Motor neuron (in vitro differentiated cells): ENCODE data around the gene DMWD. TPM values are rescaled to one million over a fixed set of nuclear protein-coding genes. Genes with fewer than 3 reads are reported as not detected.

ENCODE experiments used
- ATAC-seq, 8 experiments: fragments of 200-7000 bp; cut with Tn5 transposase; replicated peaks in 6 of 8; 2 replicates each; pipeline ENCODE4 v1.8.0; 2021; ENCODE audit warnings: mild to moderate bottlenecking in 8 of 8, moderate library complexity in 8 of 8
- H3K27ac ChIP-seq, 2 donors: fragments of 250-450 bp; sonication (Bioruptor Pico); 2 replicates each; pipeline ENCODE4 v1.9.0; 2021; ENCODE audit warnings: antibody characterized with exemption in 2 of 2, mild to moderate bottlenecking in 2 of 2, moderate library complexity in 1 of 2
- H3K4me1 ChIP-seq, 2 donors: fragments of 250-450 bp; sonication (Bioruptor Pico); replicated peaks in 1 of 2; 2 replicates each; pipeline ENCODE4 v1.6.1; 2021; ENCODE audit warnings: antibody characterized with exemption in 2 of 2, mild to moderate bottlenecking in 2 of 2, moderate library complexity in 1 of 2
- H3K4me3 ChIP-seq, 5 donors: fragments of 250-450 bp; sonication (Bioruptor Pico); 2 replicates each; pipeline ENCODE4 v1.9.0; 2021; ENCODE audit warnings: antibody characterized with exemption in 5 of 5, mild to moderate bottlenecking in 5 of 5, moderate library complexity in 4 of 5
- WGBS, 10 experiments: fragments of 450-650 bp; shearing (Covaris generic); methylation state at CpG; one replicate each; pipeline ENCODE4 v1.0.0; 2022; 5-methylcytosine and 5-hydroxymethylcytosine counted together
- in situ Hi-C, 9 experiments: fragments of 400-800 bp; cut with MboI; loops; one replicate each; pipeline ENCODE4 v1.15.0; 2021; ENCODE audit warnings: low sequenced_read_pairs in 9 of 9, low pct_unique_long_range_greater_than_20kb in 2 of 9; ENCODE audit not compliant: unreplicated experiment in 9 of 9
- total RNA-seq, 8 experiments: library from RNA; unstranded; fragments of 300-600 nt; gene quantifications; 2 replicates each; pipeline versions ENCODE4 v1.2.3 to v1.2.4, GENCODE V29; 2022

The DMWD gene
- total RNA-seq, 8 experiments from 2014 or later = 16.5 to 50.5 (median 32.9) TPM

DNA sequence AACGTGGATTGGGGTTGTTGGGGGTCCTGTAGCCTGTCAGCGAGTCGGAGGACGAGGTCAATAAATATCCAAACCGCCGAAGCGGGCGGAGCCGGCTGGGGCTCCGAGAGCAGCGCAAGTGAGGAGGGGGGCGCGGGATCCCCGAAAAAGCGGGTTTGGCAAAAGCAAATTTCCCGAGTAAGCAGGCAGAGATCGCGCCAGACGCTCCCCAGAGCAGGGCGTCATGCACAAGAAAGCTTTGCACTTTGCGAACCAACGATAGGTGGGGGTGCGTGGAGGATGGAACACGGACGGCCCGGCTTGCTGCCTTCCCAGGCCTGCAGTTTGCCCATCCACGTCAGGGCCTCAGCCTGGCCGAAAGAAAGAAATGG is 22.8 kb downstream of the DMWD start:
- in situ Hi-C loops = no loop called here
- Histone ChIP-seq H3K4me3 (peak overlapping the region; percentile 35 to 49 (median 43)), H3K27ac (peak overlapping the region; percentile 81 to 87), H3K4me1 (peaks cover 4 to 16% of the 10 kb centered on the region in 2 donors)
- 0 to 8% (median 4%) methylated on average over 1 to 9 of the region's 28 CpGs; no CpG with 5 or more reads in 7 of the 10 experiments for WGBS, 10 experiments
- ATAC-seq = peak in 6 of 8 experiments; percentile 0 to 1 (median 1)

DNA sequence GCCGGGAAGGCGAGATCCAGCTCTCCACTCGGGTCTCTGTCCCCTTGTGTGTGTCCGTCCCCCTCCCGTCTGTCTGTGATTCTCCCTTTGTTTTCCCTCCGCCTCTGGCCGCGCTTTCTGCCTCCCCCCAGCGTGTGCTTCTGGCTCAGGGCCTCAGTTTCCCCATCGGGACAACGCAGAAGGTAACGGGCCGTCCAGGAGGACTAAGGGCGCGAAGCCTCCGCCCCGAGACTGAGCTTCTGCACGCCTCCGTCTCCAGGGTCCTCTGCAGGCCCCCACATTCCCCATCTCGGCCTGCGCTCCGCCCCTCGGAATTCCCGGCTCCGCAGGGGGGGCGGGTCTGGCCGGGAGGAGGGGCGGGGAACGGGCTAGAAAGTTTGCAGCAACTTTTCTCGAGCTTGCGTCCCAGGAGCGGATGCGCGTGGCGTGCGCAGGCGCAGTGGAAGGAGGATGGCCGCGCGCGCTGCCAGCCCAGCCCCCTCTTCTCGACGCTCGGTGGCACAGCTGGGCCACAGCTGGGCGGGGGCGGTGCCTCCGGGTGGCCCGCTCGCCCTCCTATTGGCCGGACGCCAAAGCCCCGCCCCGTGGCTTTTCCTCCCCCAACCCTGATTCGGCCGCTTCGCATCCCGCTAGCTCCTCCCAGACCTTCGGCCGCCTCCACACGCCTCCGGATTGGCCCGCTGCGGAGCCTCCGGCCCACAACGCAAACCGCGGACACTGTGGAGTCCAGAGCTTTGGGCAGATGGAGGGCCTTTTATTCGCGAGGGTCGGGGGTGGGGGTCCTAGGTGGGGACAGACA is 23.5 kb downstream of the DMWD start, which contains the start of gene SIX5:
TSS of gene SIX5 (minus strand) at position 269 of the 799 bp plus-strand sequence. CDS start 408 bp downstream, outside the sequence.
- Histone ChIP-seq H3K27ac (peak within 1 kb of the TSS; percentile 81 to 87), H3K4me1 (peaks cover 10 to 22% of the 10 kb centered on the region in 2 donors)
- 4% methylated on average over 15 of the region's 70 CpGs; no CpG with 5 or more reads in 9 of the 10 experiments for WGBS, 10 experiments

DNA sequence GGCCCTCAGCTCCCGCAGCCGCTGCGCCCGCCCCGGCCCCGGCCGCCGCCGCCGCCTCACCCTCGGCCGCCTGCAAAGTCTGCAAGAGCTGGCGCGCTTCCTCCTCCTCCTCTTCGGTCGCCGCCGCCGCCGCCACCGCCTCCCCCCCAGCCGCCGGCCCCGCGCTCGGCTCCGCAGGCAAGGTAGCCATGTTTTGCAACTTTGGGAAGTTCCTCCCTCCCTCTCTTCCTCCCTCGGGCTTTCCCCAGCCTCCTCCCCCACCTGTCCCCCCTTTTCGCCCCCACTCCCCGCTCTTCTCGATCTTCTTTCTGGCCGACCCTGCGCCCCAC is 24.0 kb downstream of the DMWD start:
- no peak for ATAC-seq
- in situ Hi-C loops = no loop called here
- WGBS, 10 experiments = no CpG with 5 or more reads among the region's 33 CpGs

More for the DNA sequence above, 23.5 kb downstream of the DMWD start, which contains the start of gene SIX5:
- in situ Hi-C loops = no loop called here
- H3K4me3 ChIP-seq = peak within 1 kb of the TSS; percentile 40 to 71 (median 46)
- peak; percentile 22 to 57 (median 52) for ATAC-seq

GRCh38 chr19:45767881-45768654 is 24.6 kb downstream of the DMWD start:
- ATAC-seq = peak in 3 of 8 experiments; percentile 0
- Histone ChIP-seq H3K4me3 (peak overlapping the region; percentile 40 to 71 (median 46)), H3K27ac (peak overlapping the region; percentile 39 to 81), H3K4me1 (peaks cover 18 to 29% of the 10 kb centered on the region in 2 donors)
- WGBS, 10 experiments = 0 to 7% (median 3%) methylated on average over 1 to 12 of the region's 102 CpGs; no CpG with 5 or more reads in 5 of the 10 experiments
- in situ Hi-C loops = no loop called here

More for the DNA sequence above, 24.0 kb downstream of the DMWD start:
- Histone ChIP-seq H3K4me3 (peak overlapping the region; percentile 40 to 71 (median 46)), H3K4me1 (peaks cover 16 to 28% of the 10 kb centered on the region in 2 donors), H3K27ac (peak overlapping the region; percentile 39 to 81)

GRCh38 chr19:45767410-45767880 is 25.2 kb downstream of the DMWD start:
- Histone ChIP-seq H3K4me1 (peaks cover 18 to 29% of the 10 kb centered on the region in 2 donors), H3K4me3 (peak overlapping the region; percentile 40 to 71 (median 46)), H3K27ac (peak overlapping the region; percentile 1 to 81)
- in situ Hi-C loops = no loop called here
- ATAC-seq = peak in 3 of 8 experiments; percentile 7 to 13 (median 12)
- WGBS, 10 experiments = 0% methylated on average over 3 to 4 of the region's 31 CpGs; no CpG with 5 or more reads in 8 of the 10 experiments

DNA sequence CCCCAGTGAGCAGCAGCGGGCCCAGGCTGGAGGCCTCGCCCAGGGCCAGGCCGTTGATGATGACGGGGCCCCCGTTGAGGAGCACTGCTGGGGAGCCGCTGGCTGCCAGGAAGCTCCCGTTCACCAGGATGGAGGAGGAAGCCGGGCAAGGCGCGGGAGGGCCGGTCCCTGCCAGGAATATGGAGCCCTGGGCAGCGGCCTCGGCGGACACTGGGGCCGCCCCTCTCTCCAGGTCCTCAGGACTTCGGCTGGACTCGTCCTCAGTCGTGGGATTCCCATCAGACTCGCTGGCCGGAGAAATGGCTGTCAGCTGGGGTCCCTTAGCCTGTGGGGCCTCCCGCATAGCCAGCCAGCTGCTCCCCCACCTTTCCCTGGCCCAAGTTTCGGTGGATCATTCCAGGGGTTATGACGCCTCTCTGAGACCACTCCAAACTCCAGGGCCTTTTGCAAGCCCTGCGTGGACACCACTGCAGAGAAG is 25.7 kb downstream of the DMWD start:
- in situ Hi-C loops = no loop called here
- WGBS, 10 experiments = 20 to 60% (median 44%) methylated on average over 1 to 9 of the region's 24 CpGs; no CpG with 5 or more reads in 6 of the 10 experiments
- Histone ChIP-seq H3K4me1 (peaks cover 18 to 29% of the 10 kb centered on the region in 2 donors), H3K27ac (peak overlapping the region in 1 of 2 donors; percentile 81), H3K4me3 (peak overlapping the region; percentile 40 to 71 (median 46))
- peak in 2 of 8 experiments; percentile 1 to 8 for ATAC-seq

DNA sequence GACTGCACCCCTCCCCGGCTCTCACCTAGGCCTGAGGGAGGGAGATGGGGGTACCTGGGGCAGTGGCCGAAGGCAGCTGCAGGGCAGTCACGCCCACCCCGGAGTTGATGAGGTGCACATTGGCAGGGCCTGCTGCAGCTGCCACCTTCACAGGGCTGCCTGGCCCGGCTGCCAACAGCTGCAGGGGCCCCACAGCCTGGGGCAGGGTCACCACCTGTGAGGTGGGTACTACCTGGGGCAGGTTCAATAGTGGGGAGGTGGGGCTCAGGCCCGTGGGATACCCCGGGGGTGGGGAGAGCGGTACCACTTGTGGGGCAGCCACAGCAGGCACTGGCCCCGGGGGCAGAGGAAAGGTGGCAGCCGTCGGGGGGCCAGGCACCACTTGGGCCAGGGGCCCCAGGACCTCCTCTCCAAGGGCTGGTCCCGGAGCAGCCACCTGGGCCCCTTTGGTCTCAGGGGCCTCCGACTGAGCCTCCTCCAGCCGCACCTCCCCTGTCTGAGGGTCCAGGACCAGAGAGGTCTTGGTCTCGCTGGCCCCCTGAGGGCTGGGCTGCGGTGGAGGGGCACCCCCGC is 26.3 kb downstream of the DMWD start:
- no peak for ATAC-seq
- Histone ChIP-seq H3K4me1 (peaks cover 18 to 29% of the 10 kb centered on the region in 2 donors), H3K4me3 (peak overlapping the region in 3 of 5 donors; percentile 46 to 71 (median 61)), H3K27ac (no peak overlapping the region)
- in situ Hi-C loops = no loop called here
- 60 to 90% methylated on average over 2 to 3 of the region's 17 CpGs; no CpG with 5 or more reads in 8 of the 10 experiments for WGBS, 10 experiments

DNA sequence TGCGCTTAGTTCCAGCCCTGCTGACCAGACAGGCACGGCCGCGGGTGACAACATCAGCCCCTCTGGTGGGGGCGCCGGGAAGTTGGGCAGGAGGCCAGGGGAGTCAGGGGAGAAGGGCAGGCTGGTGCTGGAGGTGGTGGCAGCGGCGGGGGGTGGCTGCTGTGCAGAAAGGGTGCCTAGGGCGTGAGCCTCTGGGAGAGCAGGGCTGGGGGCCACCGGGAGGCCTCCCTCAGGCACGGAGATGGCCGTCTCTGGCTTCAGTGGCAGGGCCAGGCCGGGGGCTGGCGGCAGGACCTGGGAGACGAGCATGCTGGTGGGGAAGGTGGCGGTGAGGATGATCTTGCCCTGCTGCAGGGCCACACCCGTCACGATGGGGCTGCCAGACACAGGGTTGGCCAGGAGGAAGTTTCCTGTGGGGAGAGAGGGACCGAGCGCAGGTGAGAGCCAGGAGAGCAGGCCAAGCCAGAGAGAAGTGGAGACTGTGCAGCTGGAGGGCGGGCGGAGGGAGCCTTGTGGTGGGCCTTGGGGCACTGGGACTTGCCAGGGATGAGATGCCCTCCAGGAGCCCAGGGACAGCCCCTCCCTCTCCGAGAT is 26.8 kb downstream of the DMWD start:
- 98 to 100% methylated on average over 4 to 8 of the region's 23 CpGs; no CpG with 5 or more reads in 8 of the 10 experiments for WGBS, 10 experiments
- no peak for ATAC-seq
- in situ Hi-C loops = no loop called here
- Histone ChIP-seq H3K27ac (no peak overlapping the region), H3K4me1 (peaks cover 18 to 29% of the 10 kb centered on the region in 2 donors), H3K4me3 (no peak overlapping the region)

- in situ Hi-C loops = no loop called here
- H3K4me1 ChIP-seq = peaks cover 18 to 29% of the 10 kb centered on the region in 2 donors
- no peak overlapping the region for H3K4me3 ChIP-seq
- ATAC-seq = no peak
- WGBS, 10 experiments = 0 to 100% (median 86%) methylated on average over 1 to 2 of the region's 21 CpGs; no CpG with 5 or more reads in 7 of the 10 experiments
- no peak overlapping the region for H3K27ac ChIP-seq
These were observed 27.5 kb downstream of the DMWD start for GRCh38 chr19:45764945-45765701.

DNA sequence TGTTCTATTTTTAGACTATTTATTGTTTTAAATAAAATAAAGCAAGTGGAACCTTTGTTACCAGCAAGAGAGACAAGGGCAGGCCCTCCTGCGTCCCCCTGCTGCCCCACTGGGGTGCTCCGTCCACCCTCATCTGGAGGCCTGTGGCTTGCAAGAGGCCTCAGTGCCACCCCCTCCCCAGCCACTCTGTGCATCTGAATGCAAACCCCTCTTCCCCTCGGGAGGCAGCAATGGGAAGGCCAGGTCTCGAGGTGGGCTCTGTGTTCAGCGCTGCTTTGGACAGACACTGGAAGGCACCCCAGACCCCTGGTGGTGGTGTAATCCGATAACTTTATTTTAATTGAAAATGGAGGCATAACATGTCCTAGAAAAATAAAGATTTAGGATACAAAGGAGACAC is 28.2 kb downstream of the DMWD start:
- H3K4me1 ChIP-seq = peaks cover 18 to 29% of the 10 kb centered on the region in 2 donors
- H3K27ac ChIP-seq = no peak overlapping the region
- WGBS, 10 experiments = 30 to 67% (median 31%) methylated on average over 1 to 2 of the region's 6 CpGs; no CpG with 5 or more reads in 7 of the 10 experiments
- in situ Hi-C loops = no loop called here
- no peak overlapping the region for H3K4me3 ChIP-seq
- no peak for ATAC-seq

DNA sequence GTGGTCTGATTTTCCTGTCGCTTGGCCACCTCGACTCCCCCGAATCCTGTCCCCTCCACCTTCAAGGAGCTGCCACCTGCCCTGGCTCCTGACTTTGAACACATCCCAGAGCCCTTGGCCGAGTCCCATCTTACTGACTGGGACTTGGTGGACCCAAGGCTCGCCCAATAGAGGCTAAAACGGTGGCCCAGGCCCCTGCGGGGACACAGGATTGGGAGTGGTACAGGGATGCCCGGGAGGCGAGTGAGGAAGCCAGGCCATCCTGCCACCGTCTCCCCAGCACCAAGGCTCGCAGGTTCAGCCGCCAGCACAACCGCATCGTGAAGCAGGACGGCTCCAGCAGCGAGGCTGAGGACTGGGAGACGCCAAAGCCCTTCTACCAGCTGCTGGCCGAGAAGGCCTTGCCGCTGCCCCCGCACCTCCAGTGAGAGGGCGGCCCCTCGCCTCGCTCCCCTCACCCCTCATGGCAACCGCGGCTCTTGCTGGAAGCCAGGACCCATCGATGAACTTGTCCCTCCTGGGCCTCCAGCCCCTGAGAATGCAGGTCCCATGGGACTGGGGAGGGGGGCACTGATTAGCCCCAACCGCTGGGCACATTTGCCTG is 28.9 kb downstream of the DMWD start:
- WGBS, 10 experiments = 59 to 100% (median 68%) methylated on average over 2 to 9 of the region's 27 CpGs; no CpG with 5 or more reads in 6 of the 10 experiments
- in situ Hi-C loops = no loop called here
- ATAC-seq = no peak
- Histone ChIP-seq H3K27ac (no peak overlapping the region), H3K4me1 (peaks cover 18 to 29% of the 10 kb centered on the region in 2 donors), H3K4me3 (no peak overlapping the region)
